ENCODE results near the gene TAF11L13.
"Not testable (repeated sequence)": the region's sequence is repeated elsewhere in the genome, so short reads cannot be mapped to it uniquely, and the experiment has no call there.

The TAF11L13 gene

DNA sequence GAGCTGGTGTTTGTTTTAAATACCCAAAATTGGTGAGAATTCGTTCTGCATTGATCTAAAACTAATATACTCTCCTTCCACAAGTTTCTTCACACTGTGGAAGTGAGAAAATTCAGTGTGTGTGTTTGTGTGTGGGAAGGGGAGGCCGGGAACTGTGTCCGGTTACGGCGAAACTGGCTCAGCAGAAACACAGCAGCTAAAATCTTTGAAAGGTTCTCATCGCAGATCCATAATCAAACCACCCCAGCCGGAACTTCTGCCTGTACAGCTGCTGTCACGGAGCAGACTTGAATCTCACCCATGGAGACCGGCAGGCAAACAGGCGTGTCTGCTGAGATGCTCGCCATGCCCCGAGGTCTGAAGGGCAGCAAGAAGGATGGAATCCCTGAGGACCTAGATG is at the start of gene TAF11L13:
TSS of gene TAF11L13 (plus strand) at position 301 of the 400 bp plus-strand sequence.
- DNase-seq: not testable (repeated sequence)

GRCh38 chr5:17585658-17586057 is 46.2 kb upstream of the TAF11L13 start, which contains the start of gene TAF11L7:
TAF11L7 (minus strand) TSS chr5:17585758.
- not testable (repeated sequence) for DNase-seq

- not testable (repeated sequence) for DNase-seq
Observed at GRCh38 chr5:17590860-17591259, 41.0 kb upstream of the TAF11L13 start, which contains the start of gene TAF11L8. TAF11L8 (minus strand) TSS chr5:17590960.

DNA sequence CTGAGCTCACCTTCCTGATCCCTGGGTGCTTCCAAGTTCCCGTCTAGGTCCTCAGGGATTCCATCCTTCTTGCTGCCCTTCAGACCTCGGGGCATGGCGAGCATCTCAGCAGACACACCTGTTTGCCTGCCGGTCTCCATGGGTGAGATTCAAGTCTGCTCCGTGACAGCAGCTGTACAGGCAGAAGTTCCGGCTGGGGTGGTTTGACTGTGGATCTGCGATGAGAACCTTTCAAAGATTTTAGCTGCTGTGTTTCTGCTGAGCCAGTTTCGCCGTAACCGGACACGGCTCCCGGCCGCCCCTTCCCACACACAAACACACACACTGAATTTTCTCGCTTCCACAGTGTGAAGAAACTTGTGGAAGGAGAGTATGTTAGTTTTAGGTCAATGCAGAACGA is 37.6 kb upstream of the TAF11L13 start, which contains the start of gene TAF11L9:
TSS of gene TAF11L9 (minus strand) at position 140 of the 400 bp plus-strand sequence.
- DNase-seq: not testable (repeated sequence)

- DNase-seq: not testable (repeated sequence)
Observed at GRCh38 chr5:17597728-17598127, 34.2 kb upstream of the TAF11L13 start, which contains the start of gene TAF11L10. TAF11L10 (minus strand) TSS chr5:17597828.

- DNase-seq: not testable (repeated sequence)
Observed at GRCh38 chr5:17603880-17604279, 28.0 kb upstream of the TAF11L13 start, which contains the start of gene TAF11L11. TAF11L11 (plus strand) TSS chr5:17604183.

DNA sequence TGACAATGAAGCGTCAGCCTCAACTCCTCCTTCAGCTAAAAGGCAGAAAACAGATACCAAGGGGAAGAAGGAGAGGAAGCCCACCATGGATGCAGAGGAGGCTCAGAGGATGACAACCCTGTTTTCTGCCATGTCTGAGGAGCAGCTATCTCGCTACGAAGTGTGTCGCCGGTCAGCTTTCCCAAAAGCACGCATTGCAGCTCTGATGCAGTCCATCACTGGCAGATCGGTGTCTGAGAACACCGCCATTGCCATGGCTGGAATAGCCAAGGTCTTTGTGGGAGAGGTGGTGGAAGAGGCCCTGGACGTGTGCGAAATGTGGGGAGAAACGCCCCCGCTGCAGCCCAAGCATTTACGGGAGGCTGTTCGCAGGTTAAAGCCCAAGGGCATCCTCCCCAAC is 26.9 kb upstream of the TAF11L13 start:
- DNase-seq: no peak

- not testable (repeated sequence) for DNase-seq
Observed at GRCh38 chr5:17607461-17607860, 24.4 kb upstream of the TAF11L13 start.

DNA sequence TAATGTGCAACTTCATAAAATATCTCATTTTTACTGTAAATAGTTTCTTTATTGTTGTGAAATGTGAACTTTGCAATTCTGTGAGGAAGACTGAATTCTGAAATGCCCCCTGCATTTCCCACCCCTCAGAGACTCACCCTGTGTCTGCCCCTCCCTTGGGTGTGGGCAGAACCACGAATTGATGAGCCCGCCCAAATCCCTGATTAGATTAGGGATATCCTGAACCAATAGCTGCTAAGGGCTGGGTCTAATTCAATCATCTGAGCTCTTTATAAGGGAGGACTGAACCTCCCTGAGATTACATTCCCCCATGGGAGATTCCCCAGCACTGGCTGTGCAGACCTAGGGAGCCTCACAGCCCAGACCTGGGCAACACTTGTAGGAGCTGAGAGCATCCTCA is 21.8 kb upstream of the TAF11L13 start, which contains the start of gene TAF11L12:
TSS of gene TAF11L12 (plus strand) at position 301 of the 400 bp plus-strand sequence.
- DNase-seq: not testable (repeated sequence)

GRCh38 chr5:17614872-17615605 is 16.8 kb upstream of the TAF11L13 start:
- DNase-seq: no peak

GRCh38 chr5:17619354-17619753 is 12.5 kb upstream of the TAF11L13 start:
- DNase-seq: no peak

GRCh38 chr5:17620627-17621026 is 11.3 kb upstream of the TAF11L13 start:
- no peak for DNase-seq

DNA sequence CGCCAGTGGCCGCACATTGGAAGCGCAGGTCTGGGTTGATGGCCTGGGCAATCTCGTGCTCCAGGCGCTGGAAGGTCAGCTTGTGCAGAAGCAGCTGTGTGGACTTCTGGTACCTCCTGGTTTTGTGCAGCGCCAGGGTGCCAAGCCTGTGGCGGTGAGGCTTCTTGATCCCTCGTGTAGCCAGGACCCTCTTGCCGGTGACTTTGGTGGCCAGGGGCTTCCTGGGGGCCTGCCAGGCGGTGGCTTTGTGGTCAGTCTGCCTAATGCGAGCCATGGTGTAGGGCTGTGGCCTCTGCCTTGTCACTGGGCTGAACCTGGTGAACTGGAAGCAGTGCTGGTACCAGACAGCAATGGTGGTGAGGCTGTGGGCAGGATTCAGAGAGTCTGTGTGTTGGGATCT is 6.2 kb upstream of the TAF11L13 start:
- no peak for DNase-seq

GRCh38 chr5:17634160-17634559 is 2.3 kb downstream of the TAF11L13 start, which contains the start of gene TAF11L14:
TAF11L14 (plus strand) TSS chr5:17634460.
- DNase-seq: no peak

- DNase-seq: not testable (repeated sequence)
Observed at GRCh38 chr5:17649232-17649631, 17.3 kb downstream of the TAF11L13 start.

GRCh38 chr5:17655201-17655759 is 23.4 kb downstream of the TAF11L13 start:
- not testable (repeated sequence) for DNase-seq

GRCh38 chr5:17655921-17656320 is 24.0 kb downstream of the TAF11L13 start:
- no peak for DNase-seq

DNA sequence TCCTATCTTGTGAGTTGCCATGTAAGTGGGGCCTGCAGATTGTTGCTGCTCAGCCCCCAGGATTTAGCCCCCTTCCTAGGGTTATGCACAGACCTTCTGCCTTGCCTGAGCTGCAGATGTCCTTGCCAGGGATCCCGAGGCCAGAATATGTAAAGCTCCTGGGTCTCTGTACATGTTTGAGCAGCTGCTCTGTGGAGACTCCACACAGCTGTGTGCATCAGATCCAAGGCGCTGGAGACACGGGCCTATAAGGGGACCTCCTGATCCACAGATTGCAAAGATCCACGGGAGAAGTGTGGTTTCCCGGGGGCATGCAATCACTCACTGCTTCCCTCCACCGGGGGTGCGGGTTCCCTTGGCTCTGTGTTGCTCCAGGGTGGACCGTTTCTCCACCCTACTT is 31.3 kb downstream of the TAF11L13 start:
- DNase-seq: no peak

- DNase-seq: no peak
Observed at GRCh38 chr5:17665836-17666235, 33.9 kb downstream of the TAF11L13 start.

DNA sequence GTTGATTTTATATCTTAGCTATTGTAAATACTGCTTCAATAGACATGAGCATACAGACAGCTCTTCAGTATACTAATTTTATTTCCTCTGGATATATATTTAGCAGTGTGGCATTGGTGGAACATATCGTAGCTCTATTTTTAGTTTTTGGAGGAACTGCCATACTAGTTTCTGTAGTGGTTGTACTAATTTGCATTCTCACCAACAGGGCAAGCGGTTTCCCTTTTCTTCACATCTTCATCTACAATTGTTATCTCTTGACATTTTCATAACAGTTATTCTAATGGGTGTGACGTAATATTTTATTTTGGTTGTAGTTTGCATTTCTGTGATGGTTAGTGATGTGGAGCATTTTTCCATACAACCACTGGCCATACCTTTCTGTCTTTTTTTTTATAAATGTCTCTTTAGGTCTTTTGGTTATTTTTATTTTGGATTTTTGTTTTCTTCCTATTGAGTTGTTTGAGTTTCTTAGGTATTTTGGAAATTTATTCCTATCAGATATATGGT is 34.9 kb downstream of the TAF11L13 start:
- DNase-seq: no peak

GRCh38 chr5:17670353-17670752 is 38.5 kb downstream of the TAF11L13 start:
- DNase-seq: no peak

GRCh38 chr5:17678751-17679324 is 47.0 kb downstream of the TAF11L13 start:
- no peak for DNase-seq

GRCh38 chr5:17679597-17680203 is 47.8 kb downstream of the TAF11L13 start:
- DNase-seq: no peak
